Adrenal gland (tissue), 12 donors: ENCODE data around the gene AFAP1. TPM values are rescaled to one million over a fixed set of nuclear protein-coding genes. Genes with fewer than 3 reads are reported as not detected.

Experiments
- DNase-seq, 7 donors: peaks; one replicate each; pipeline ENCODE4 v3.0.0-alpha.2; 2019 to 2020
- H3K27ac ChIP-seq, 5 donors: fragments of 200-600 bp; sonication (generic) in 4 of 5; 1 replicate in 3 of 5; 2 replicates in 2 of 5; pipeline versions ENCODE4 v1.5.1 to v1.8.0; 2016 to 2020; ENCODE audit warnings: mild to moderate bottlenecking in 1 of 5
- H3K27me3 ChIP-seq: fragments of 200-600 bp; 2 replicates; pipeline ENCODE4 v1.8.0; 2021
- H3K36me3 ChIP-seq, 2 donors: fragments of 200-600 bp; replicated peaks in 1 of 2; 1 replicate in 1 of 2; 2 replicates in 1 of 2; pipeline versions ENCODE4 v1.5.1 to v1.8.0; 2018 to 2022
- H3K4me1 ChIP-seq, 2 donors: fragments of 200-600 bp; replicated peaks in 1 of 2; 1 replicate in 1 of 2; 2 replicates in 1 of 2; pipeline versions ENCODE4 v1.5.1 to v1.8.0; 2018 to 2021
- H3K4me3 ChIP-seq, 4 donors: fragments of 200-600 bp; sonication (generic) in 3 of 4; one replicate each; pipeline ENCODE4 v1.5.1; 2016 to 2018
- H3K9me3 ChIP-seq, 3 donors: fragments of 200-600 bp; sonication (generic) in 1 of 3; replicated peaks in 1 of 3; 1 replicate in 2 of 3; 2 replicates in 1 of 3; pipeline versions ENCODE4 v1.5.1 to v1.8.0; 2016 to 2021
- POLR2A ChIP-seq, 2 donors: fragments of 450-650 bp; IDR thresholded peaks; one replicate each; pipeline ENCODE4 v1.6.1; 2017; ENCODE audit warnings: antibody characterized with exemption in 2 of 2, mild to moderate bottlenecking in 2 of 2, moderate library complexity in 1 of 2
- WGBS, 4 donors: extraction: QIAGEN DNeasy Blood & Tissue Kit in 2 of 4; methylation state at CpG; one replicate each; pipeline versions ENCODE4 v1.1.5 to v1.1.7; 2013 to 2017; 5-methylcytosine and 5-hydroxymethylcytosine counted together
- intact Hi-C, 2 donors: fragments of 100-400 bp; cut with DNase I; formaldehyde crosslinking; loops; one replicate each; pipeline versions ENCODE4 v1.14.1 to v1.15.0; 2022 to 2023
- polyA plus RNA-seq, 3 donors: library from polyadenylated mRNA; stranded (reverse); fragments of 200-250 nt in 2 of 3; fragments of 350-450 nt in 1 of 3; fragmentation: Illumina TruSeq in 1 of 3; extraction: RNeasy Lipid Tissue Mini Kit (QIAGEN cat#74804) in 1 of 3; gene quantifications; one replicate each; pipeline ENCODE4 v1.2.3, GENCODE V29; 2013 to 2014
- total RNA-seq, 9 donors: library from RNA; depleted of rRNA in 4 of 9; stranded (reverse); fragments of >200 nt in 4 of 9; fragments of 120-200 nt in 1 of 9; fragmentation: NEBNext Ultra II Directional in 1 of 9; extraction: Animal tissue kit (Norgen Biotek cat#: 25700) in 1 of 9; gene quantifications; one replicate each; pipeline versions ENCODE4 v1.1.0 to v1.2.4, GENCODE V29; 2013 to 2023
- TF ChIP-seq, protein P1 (sequence below), 6 experiments: fragments of 450-650 bp in 4 of 6; fragments of 200-600 bp in 2 of 6; sonication (generic) in 1 of 6; IDR thresholded peaks; 1 replicate in 5 of 6; 2 replicates in 1 of 6; pipeline versions ENCODE4 v1.5.1 to v1.8.0; 2016 to 2021; ENCODE audit warnings: antibody characterized with exemption in 6 of 6, mild to moderate bottlenecking in 2 of 6, moderate library complexity in 1 of 6
- donor health status: healthy with polysubstance abuse.
- donor health status: Bipolar disorder and iron deficiency.
- donor health status: DM: yes; HTN: yes; CAD: no.
- donor health status: DM: no; HTN: no; CAD: no.
- donor health status: DM: no; HTN: no; CAD: no.
- donor health status: DM: yes; HTN: yes; CAD: no.

Gene AFAP1
- total and polyA plus RNA-seq, 12 donors = 3.3 to 16.1 (median 9.8) TPM

DNA sequence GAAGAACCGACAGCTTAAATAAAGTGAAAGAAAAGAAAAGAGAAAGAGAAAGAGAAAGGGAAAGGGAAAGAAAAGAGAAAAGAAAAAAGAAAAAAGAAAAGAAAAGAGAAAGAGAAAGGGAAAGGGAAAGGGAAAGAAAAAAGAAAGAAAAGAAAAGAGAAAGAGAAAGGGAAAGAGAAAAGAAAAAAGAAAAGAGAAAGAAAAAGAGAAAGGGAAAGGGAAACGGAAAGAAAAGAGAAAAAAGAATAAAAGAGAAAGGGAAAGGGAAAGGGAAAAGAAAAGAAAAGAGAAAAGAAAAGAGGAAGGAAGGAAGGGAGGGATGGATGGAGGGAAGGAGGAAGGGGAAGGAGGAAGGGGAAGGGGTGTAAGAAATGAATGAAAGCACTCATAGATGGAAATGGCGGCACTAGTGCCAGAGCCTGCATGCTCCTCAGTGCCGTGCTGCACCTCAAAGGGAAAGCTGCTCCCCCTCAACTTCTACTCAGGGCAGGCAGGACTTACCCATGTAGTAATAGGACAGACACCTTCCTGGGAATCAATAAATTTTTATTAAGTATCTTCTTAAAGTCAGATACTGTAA is 70.7 kb downstream of the AFAP1 start:
- no peak for DNase-seq
- no peak overlapping the region for H3K27ac ChIP-seq
- H3K36me3 ChIP-seq = no peaks in the 10 kb centered on the region
- no peaks in the 10 kb centered on the region for H3K27me3 ChIP-seq
- intact Hi-C loops = no loop called here
- no peak overlapping the region for H3K4me3 ChIP-seq
- no peaks in the 10 kb centered on the region for H3K9me3 ChIP-seq
- 92 to 98% (median 95%) methylated on average over 4 of the region's 4 CpGs for WGBS, 4 donors
- TF ChIP-seq, protein P1, sequence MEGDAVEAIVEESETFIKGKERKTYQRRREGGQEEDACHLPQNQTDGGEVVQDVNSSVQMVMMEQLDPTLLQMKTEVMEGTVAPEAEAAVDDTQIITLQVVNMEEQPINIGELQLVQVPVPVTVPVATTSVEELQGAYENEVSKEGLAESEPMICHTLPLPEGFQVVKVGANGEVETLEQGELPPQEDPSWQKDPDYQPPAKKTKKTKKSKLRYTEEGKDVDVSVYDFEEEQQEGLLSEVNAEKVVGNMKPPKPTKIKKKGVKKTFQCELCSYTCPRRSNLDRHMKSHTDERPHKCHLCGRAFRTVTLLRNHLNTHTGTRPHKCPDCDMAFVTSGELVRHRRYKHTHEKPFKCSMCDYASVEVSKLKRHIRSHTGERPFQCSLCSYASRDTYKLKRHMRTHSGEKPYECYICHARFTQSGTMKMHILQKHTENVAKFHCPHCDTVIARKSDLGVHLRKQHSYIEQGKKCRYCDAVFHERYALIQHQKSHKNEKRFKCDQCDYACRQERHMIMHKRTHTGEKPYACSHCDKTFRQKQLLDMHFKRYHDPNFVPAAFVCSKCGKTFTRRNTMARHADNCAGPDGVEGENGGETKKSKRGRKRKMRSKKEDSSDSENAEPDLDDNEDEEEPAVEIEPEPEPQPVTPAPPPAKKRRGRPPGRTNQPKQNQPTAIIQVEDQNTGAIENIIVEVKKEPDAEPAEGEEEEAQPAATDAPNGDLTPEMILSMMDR (IDR thresholded peaks at IDR 0.05) = no peak
- TF ChIP-seq POLR2A (IDR thresholded peaks at IDR 0.05) = no peak
- H3K4me1 ChIP-seq = no peaks in the 10 kb centered on the region

GRCh38 chr4:7868436-7868775 is 71.3 kb downstream of the AFAP1 start:
- H3K27ac ChIP-seq = no peak overlapping the region
- no peak overlapping the region for H3K4me3 ChIP-seq
- no peak for DNase-seq
- no peaks in the 10 kb centered on the region for H3K4me1 ChIP-seq
- TF ChIP-seq, protein P1 (IDR thresholded peaks at IDR 0.05) = no peak
- no peak for TF ChIP-seq POLR2A (IDR thresholded peaks at IDR 0.05)
- no peaks in the 10 kb centered on the region for H3K36me3 ChIP-seq
- no peaks in the 10 kb centered on the region for H3K9me3 ChIP-seq
- no peaks in the 10 kb centered on the region for H3K27me3 ChIP-seq
- 93 to 95% (median 95%) methylated on average over 6 of the region's 6 CpGs for WGBS, 4 donors
- intact Hi-C loops = no loop called here

DNA sequence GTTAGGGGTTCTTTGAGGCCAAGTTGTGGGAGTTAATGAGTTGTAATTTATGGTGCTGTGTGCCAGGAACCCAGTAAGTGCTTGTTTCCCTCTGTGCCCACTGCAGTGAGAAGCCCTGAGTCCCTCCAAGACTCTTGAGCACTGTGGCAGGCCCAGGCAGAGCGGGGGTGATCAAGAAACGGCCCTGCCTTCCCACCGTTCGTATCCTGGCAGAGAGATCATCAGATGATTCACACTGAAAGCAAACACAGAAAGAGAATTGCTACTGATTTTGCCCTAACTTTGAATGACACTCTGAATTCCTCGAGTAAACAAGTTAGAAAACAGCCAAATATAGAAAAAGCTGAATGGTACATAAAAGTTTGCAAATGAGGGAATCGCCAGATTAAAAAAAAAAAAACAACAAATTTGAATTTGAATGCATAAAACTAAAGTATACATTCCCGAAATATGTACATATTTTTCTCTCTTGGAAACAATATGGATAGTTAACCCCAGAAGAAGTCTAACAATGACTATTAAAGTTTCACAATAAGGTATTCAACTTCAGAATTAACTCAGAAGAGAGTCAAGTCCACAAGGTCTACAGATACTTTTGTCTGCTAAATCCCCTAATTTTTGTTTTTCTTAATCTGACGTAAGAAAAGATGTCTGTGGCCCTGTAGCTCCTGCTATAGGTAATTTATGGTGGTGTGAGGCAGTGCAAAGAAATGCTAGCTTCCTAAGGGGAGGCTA is 71.8 kb downstream of the AFAP1 start:
- Histone ChIP-seq H3K27ac (no peak overlapping the region), H3K9me3 (no peaks in the 10 kb centered on the region), H3K36me3 (no peaks in the 10 kb centered on the region), H3K4me3 (no peak overlapping the region), H3K27me3 (no peaks in the 10 kb centered on the region), H3K4me1 (no peaks in the 10 kb centered on the region)
- 84 to 88% (median 84%) methylated on average over 7 to 8 of the region's 8 CpGs for WGBS, 4 donors
- DNase-seq = no peak
- intact Hi-C loops = no loop called here
- TF ChIP-seq, protein P1 (IDR thresholded peaks at IDR 0.05) = no peak
- TF ChIP-seq POLR2A (IDR thresholded peaks at IDR 0.05) = no peak

- intact Hi-C loops = no loop called here
Measured at GRCh38 chr4:7867191-7867590, 72.5 kb downstream of the AFAP1 start.

More at GRCh38 chr4:7867191-7867590, 72.5 kb downstream of the AFAP1 start:
- Histone ChIP-seq H3K4me3 (no peak overlapping the region), H3K27ac (no peak overlapping the region), H3K9me3 (no peaks in the 10 kb centered on the region), H3K27me3 (no peaks in the 10 kb centered on the region), H3K4me1 (no peaks in the 10 kb centered on the region), H3K36me3 (no peaks in the 10 kb centered on the region)
- DNase-seq = no peak
- WGBS, 4 donors = 92 to 98% (median 96%) methylated on average over 7 of the region's 7 CpGs
- TF ChIP-seq POLR2A (IDR thresholded peaks at IDR 0.05) = no peak
- TF ChIP-seq, protein P1 (IDR thresholded peaks at IDR 0.05) = no peak
